Testis (tissue), 3 donors: Measurements from ENCODE around the gene VPS26B. TPM values are rescaled to one million over a fixed set of nuclear protein-coding genes. Genes with fewer than 3 reads are reported as not detected.

Experiments used
- DNase-seq: peaks from one replicate; pipeline ENCODE4 v3.0.0-alpha.2; 2019
- H3K27ac ChIP-seq, 2 donors: fragments of 200-600 bp; sonication (generic); one replicate each; pipeline ENCODE4 v1.5.1; 2019
- H3K27me3 ChIP-seq: fragments of 200-600 bp; sonication (generic); one replicate; pipeline ENCODE4 v1.5.1; 2019
- H3K36me3 ChIP-seq: fragments of 200-600 bp; sonication (generic); one replicate; pipeline ENCODE4 v1.5.1; 2017; ENCODE audit warnings: low read depth; ENCODE audit errors: missing control alignments
- H3K4me1 ChIP-seq: fragments of 200-600 bp; sonication (generic); one replicate; pipeline ENCODE4 v1.5.1; 2019
- H3K4me3 ChIP-seq, 2 donors: fragments of 200-600 bp; sonication (generic); one replicate each; pipeline ENCODE4 v1.5.1; 2017 to 2019
- H3K9me3 ChIP-seq: fragments of 200-600 bp; sonication (generic); one replicate; pipeline ENCODE4 v1.5.1; 2017
- POLR2A ChIP-seq: fragments of 450-650 bp; IDR thresholded peaks from one replicate; pipeline ENCODE4 v1.6.1; 2017; ENCODE audit warnings: antibody characterized with exemption, mild to moderate bottlenecking, moderate library complexity
- WGBS, 2 donors: methylation state at CpG; one replicate each; pipeline ENCODE4 v1.1.5; 2018; 5-methylcytosine and 5-hydroxymethylcytosine counted together
- intact Hi-C: fragments of 100-400 bp; cut with DNase I; formaldehyde crosslinking; loops from one replicate; pipeline ENCODE4 v1.15.1; 2023; ENCODE audit warnings: low total_unique reads
- polyA plus RNA-seq: library from polyadenylated mRNA; stranded (reverse); fragments of 350-450 nt; fragmentation: Illumina TruSeq; extraction: RNeasy Lipid Tissue Mini Kit (QIAGEN cat#74804); gene quantifications from one replicate; pipeline ENCODE4 v1.2.3, GENCODE V29; 2014; ENCODE audit warnings: low read depth, low replicate concordance; ENCODE audit not compliant: insufficient read depth
- total RNA-seq, 2 donors: library from RNA; depleted of rRNA; stranded (reverse); fragments of >200 nt; gene quantifications; one replicate each; pipeline ENCODE4 v1.2.3, GENCODE V29; 2016
- TF ChIP-seq, protein P1 (sequence below), 3 experiments: fragments of 450-650 bp in 2 of 3; fragments of 200-600 bp in 1 of 3; sonication (generic) in 1 of 3; IDR thresholded peaks; one replicate each; pipeline ENCODE4 v1.5.1; 2016 to 2019; ENCODE audit warnings: antibody characterized with exemption in 3 of 3, mild to moderate bottlenecking in 2 of 3, moderate library complexity in 1 of 3

Gene VPS26B
- total and polyA plus RNA-seq, 3 donors from 2014 or later = 54.2 to 84.1 (median 74.0) TPM

- H3K27me3 ChIP-seq = no peaks in the 10 kb centered on the region
- no peak for DNase-seq
- intact Hi-C loops = no loop called here
- H3K36me3 ChIP-seq = no peaks in the 10 kb centered on the region
- TF ChIP-seq, protein P1, sequence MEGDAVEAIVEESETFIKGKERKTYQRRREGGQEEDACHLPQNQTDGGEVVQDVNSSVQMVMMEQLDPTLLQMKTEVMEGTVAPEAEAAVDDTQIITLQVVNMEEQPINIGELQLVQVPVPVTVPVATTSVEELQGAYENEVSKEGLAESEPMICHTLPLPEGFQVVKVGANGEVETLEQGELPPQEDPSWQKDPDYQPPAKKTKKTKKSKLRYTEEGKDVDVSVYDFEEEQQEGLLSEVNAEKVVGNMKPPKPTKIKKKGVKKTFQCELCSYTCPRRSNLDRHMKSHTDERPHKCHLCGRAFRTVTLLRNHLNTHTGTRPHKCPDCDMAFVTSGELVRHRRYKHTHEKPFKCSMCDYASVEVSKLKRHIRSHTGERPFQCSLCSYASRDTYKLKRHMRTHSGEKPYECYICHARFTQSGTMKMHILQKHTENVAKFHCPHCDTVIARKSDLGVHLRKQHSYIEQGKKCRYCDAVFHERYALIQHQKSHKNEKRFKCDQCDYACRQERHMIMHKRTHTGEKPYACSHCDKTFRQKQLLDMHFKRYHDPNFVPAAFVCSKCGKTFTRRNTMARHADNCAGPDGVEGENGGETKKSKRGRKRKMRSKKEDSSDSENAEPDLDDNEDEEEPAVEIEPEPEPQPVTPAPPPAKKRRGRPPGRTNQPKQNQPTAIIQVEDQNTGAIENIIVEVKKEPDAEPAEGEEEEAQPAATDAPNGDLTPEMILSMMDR (IDR thresholded peaks at IDR 0.05) = no peak
- TF ChIP-seq POLR2A = no peak
- H3K4me3 ChIP-seq = no peak overlapping the region
- 85 to 90% methylated on average over 7 of the region's 7 CpGs for WGBS, 2 donors
- H3K27ac ChIP-seq = no peak overlapping the region
- no peaks in the 10 kb centered on the region for H3K9me3 ChIP-seq
- peaks cover 10% of the 10 kb centered on the region for H3K4me1 ChIP-seq
These were observed 12.5 kb downstream of the VPS26B start for GRCh38 chr11:134236834-134237556.

GRCh38 chr11:134237557-134237922 is 13.1 kb downstream of the VPS26B start:
- TF ChIP-seq, protein P1 (IDR thresholded peaks at IDR 0.05) = no peak
- no peak for TF ChIP-seq POLR2A
- H3K4me3 ChIP-seq = no peak overlapping the region
- intact Hi-C loops = no loop called here
- 90 to 91% methylated on average over 11 of the region's 11 CpGs for WGBS, 2 donors
- H3K27me3 ChIP-seq = no peaks in the 10 kb centered on the region
- no peak for DNase-seq
- H3K9me3 ChIP-seq = no peaks in the 10 kb centered on the region
- H3K36me3 ChIP-seq = no peaks in the 10 kb centered on the region
- H3K4me1 ChIP-seq = peaks cover 10% of the 10 kb centered on the region
- H3K27ac ChIP-seq = no peak overlapping the region

DNA sequence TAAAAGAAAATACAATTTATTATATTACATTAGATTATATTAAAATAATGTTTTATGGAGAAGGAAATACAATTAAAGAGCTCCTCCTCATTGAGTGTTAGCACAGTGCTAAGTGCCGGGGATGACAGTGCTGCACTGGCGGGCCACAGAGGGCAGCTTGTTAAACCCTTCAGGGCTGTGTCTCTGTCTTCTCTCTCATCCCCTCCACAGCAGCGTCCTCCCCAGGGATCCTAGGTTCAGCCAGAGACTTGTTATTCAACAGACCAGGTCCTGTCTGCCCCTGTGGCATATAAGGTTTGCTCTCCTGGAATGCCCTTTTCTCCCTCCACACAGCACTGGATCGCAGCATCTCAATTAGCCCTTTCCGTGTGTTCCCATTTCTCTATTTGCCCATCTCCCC is 14.5 kb downstream of the VPS26B start:
- Histone ChIP-seq H3K36me3 (no peaks in the 10 kb centered on the region), H3K27me3 (no peaks in the 10 kb centered on the region), H3K9me3 (no peaks in the 10 kb centered on the region), H3K4me3 (no peak overlapping the region), H3K27ac (no peak overlapping the region), H3K4me1 (peaks cover 10% of the 10 kb centered on the region)
- TF ChIP-seq, protein P1 (IDR thresholded peaks at IDR 0.05) = no peak
- no peak for TF ChIP-seq POLR2A
- 95 to 97% methylated on average over 5 of the region's 5 CpGs for WGBS, 2 donors
- intact Hi-C loops = no loop called here
- DNase-seq = no peak

GRCh38 chr11:134240592-134240991 is 16.1 kb downstream of the VPS26B start:
- H3K4me1 ChIP-seq = peaks cover 1% of the 10 kb centered on the region
- H3K27me3 ChIP-seq = no peaks in the 10 kb centered on the region
- H3K36me3 ChIP-seq = no peaks in the 10 kb centered on the region
- TF ChIP-seq, protein P1 (IDR thresholded peaks at IDR 0.05) = no peak
- TF ChIP-seq POLR2A = no peak
- H3K4me3 ChIP-seq = no peak overlapping the region
- 58 to 62% methylated on average over 6 of the region's 6 CpGs for WGBS, 2 donors
- DNase-seq = no peak
- no peaks in the 10 kb centered on the region for H3K9me3 ChIP-seq
- no peak overlapping the region for H3K27ac ChIP-seq
- intact Hi-C loops = no loop called here

GRCh38 chr11:134242376-134242775 is 17.9 kb downstream of the VPS26B start:
- no peak overlapping the region for H3K4me3 ChIP-seq
- H3K36me3 ChIP-seq = no peaks in the 10 kb centered on the region
- TF ChIP-seq POLR2A = no peak
- TF ChIP-seq, protein P1 (IDR thresholded peaks at IDR 0.05) = no peak
- WGBS, 2 donors = 81 to 85% methylated on average over 9 of the region's 9 CpGs
- no peak for DNase-seq
- H3K4me1 ChIP-seq = no peaks in the 10 kb centered on the region
- H3K27me3 ChIP-seq = no peaks in the 10 kb centered on the region
- intact Hi-C loops = no loop called here
- H3K27ac ChIP-seq = no peak overlapping the region
- H3K9me3 ChIP-seq = no peaks in the 10 kb centered on the region
